ENCODE measurements around the gene POLG.

The POLG gene

DNA sequence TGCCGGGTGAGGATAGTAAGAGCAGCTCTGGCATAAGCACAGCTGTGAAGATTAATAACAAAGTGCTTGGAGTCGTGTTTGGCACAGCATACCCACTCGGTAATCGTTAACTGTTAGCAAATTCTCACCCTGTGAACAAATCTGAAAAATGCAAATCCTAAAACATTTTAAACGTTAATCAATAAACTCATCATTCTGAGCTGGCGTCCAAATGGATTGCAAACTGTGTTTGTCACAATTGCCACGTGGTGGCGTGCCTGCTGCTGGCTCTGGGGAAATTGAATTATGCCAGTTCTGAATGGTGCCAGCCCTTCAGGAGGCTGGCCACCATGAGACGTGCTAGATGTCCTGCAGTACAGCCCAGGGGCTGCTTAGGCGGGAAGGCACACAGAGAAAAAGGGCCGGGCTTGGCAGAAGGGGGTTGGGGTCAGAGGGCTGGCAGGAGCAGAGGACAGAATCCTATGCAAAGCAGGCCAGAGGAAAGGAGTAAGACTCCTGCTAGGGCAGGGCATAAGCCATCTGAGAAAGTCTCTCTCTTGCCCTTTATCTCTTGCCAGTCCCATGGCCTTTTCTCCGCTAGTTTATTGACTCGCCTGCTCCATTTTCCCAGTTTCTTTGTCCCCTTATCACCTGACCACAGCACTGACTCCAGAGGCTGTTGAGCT, 22.1 kb upstream of the POLG start:
- peak; percentile 17 for DNase-seq

- DNase-seq, result no peak
Measured at GRCh38 chr15:89353991-89354390, 19.4 kb upstream of the POLG start.

GRCh38 chr15:89352476-89352875, 17.9 kb upstream of the POLG start:
- no peak for DNase-seq

- DNase-seq, result no peak
Measured at GRCh38 chr15:89349206-89349558, 14.6 kb upstream of the POLG start.

GRCh38 chr15:89346516-89347231, 12.1 kb upstream of the POLG start:
- DNase-seq, result no peak

GRCh38 chr15:89345248-89345647, 10.6 kb upstream of the POLG start:
- no peak for DNase-seq

DNA sequence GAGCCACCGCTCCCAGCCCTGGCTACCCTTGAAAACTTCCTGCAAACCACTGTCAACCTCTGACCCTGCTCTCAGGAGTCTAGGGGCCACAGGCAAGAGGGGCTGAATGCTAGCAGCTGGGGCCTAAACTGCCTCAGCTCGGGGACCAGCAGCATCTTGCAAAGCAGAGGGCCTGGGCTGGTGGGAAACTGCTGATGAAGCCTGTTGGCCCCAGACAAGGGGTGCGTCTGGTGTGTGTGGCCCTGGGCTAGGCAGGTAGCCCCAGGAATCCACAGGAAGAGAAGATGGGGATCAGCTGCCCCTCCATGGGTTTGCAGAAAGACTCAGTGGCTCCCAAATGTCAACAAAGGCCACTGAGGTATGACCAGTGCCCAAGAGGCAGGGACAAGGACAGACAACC, 8.2 kb upstream of the POLG start:
- no peak for DNase-seq

DNA sequence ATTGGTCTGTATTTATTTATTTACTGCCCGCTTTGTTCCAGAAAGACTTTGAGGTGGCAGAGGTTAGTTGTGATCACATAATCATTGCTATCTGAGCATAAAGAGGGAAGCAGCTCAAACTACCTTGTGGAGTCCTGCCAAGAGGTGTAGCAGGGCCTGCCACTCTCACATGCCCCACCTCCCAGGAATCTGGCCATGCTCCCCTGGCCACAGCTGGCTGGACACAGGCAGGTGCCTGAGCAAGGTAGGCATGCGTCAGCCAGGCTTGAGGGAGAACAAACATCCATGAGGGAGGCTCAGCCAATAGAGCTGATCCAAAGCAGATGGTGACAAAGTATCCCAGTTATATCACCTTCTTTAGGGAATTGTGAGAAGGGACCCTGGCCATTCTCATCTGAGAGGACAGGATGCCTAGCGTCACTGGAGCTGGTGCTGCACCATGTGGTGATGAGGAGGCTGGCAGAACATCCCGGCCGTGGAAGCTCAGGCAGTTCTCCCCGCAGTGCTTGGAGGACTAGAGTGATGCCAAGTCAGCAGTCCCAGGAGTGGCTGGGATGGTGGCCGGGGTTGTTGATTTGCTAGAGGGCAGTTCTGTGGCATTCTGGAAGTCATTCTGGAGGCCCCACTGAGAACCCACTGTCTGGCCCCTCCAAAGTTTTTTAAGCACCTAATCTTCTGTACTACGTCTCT, 6.8 kb upstream of the POLG start:
- no peak for DNase-seq

- DNase-seq, result no peak
Measured at GRCh38 chr15:89340573-89340972, 5.9 kb upstream of the POLG start.

- no peak for DNase-seq
Measured at GRCh38 chr15:89338036-89338435, 3.4 kb upstream of the POLG start.

- DNase-seq, result peak; percentile 32
Measured at GRCh38 chr15:89335298-89336041, 846 bp upstream of the POLG start.

- DNase-seq, result no peak
Measured at GRCh38 chr15:89333959-89334509, 590 bp downstream of the POLG start.

GRCh38 chr15:89333011-89333860, 1.4 kb downstream of the POLG start:
- DNase-seq, result no peak

GRCh38 chr15:89332446-89332845, 2.2 kb downstream of the POLG start:
- no peak for DNase-seq

- DNase-seq, result no peak
Measured at GRCh38 chr15:89330881-89331595, 3.6 kb downstream of the POLG start.

GRCh38 chr15:89330119-89330518, 4.5 kb downstream of the POLG start:
- DNase-seq, result no peak

DNA sequence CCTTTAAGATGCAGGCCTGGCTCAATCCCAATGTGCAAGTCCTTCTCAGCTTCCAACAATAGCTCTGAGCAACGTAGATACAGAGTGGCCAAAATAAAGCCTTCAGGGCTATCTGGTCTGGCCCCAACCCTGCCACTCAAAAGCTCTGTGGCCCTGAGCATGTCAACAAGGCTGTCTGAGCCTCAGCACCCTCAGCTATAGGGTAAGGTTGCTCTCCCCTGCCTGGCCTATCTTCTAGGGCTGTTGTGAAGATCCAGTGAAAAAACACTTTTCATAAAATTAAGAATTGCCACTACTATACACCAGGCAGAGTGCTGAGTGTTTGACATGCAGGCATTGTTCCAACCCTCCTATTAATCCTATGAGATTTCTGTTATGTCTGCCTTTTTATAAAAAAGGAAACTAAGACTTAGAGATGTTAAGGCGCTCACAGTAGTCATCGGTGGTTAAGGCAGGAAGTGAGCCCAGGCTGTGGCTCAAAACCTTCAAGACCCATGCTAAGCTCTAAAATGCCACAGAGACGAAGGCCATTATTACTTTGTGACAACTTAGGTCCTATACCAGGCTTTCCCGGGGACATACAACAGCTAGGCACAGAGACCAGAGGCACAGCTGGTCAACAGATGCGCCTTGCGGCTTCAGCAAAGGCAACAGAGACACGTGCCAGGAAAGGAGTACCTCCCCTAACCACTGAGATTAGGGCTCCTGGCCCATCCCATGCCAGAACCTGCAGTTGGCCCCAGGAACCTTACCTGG, 5.1 kb downstream of the POLG start:
- DNase-seq, result peak; percentile 53

DNA sequence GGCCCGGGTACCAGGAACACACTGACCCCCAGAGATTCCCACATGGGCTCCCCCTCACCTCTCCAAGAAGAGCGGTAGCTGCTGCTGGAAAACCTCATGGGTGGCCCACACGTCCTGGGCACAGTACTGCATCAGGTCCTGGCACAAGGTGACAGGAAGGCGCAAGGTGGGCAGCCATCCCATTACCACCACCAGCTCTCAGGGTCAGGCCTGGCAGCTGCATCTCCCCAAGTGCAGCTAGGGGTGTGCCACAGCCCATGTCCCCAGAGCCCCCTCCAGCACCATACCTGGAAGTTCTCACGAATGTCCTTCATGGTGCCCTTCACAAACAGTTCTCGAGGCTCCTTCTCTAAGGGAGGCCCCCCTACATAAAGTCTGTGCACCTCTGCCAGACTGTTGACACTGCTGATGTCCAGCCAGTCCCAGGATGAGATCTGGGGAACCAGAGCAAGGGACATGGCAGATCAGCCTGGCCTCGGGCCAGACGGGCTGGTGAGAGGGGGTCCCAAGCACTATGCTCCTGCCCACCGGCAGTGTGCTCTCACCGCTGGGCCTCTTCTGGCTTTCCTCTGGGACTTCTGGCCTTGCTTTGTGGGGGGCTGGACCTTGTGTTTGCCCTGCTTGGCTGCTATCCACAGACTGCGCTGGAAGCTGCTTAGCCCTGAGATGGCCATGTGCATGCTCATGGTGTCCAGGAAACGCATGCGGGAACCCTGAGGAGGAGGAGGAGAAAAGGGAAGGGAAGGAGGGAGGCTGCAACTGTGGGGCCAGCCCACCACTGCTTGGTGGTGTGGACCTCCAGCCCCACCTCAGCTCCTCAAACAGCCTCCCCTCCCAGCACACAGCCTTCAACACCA, 6.0 kb downstream of the POLG start:
- no peak for DNase-seq

GRCh38 chr15:89327113-89327512, 7.5 kb downstream of the POLG start:
- no peak for DNase-seq

DNA sequence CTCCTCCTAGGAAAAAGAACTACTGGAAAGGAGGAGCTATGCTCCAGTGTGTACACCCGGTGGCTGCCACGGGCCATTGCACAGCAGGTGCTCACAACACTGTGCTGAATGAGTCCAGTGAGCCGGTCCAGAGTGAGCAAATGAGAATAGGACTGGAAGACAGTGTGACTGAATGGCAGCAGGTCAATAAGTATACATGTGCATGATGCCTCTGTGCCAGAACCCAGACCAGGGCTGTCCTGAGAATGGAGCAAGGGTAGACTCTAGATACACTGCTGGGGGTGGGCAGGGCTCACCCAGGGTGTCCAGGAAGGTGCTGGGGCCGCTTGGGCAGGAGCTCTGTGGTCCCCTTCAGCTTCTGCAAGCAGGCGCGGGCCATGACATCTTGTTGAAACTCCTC, 8.3 kb downstream of the POLG start:
- no peak for DNase-seq

Measured in CD4-positive, alpha-beta T cell treated with Interleukin-4 for 4 hours (primary cell).